ENCODE measurements around the gene FADS2.
A peak's percentile ranks its signal among the peaks of the same experiment; 100 is the strongest.

The FADS2 gene

GRCh38 chr11:61838921-61839320 is 10.8 kb downstream of the FADS2 start:
- TF ChIP-seq CTCF (IDR thresholded peaks at IDR 0.05): no peak
- H3K36me3 ChIP-seq: peaks cover 40 to 43% (median 41%) of the 10 kb centered on the region in 3 donors

GRCh38 chr11:61839742-61840141 is 11.6 kb downstream of the FADS2 start:
- peaks cover 0 to 22% (median 14%) of the 10 kb centered on the region in 4 donors for H3K4me1 ChIP-seq
- H3K27ac ChIP-seq: no peak overlapping the region

More at GRCh38 chr11:61838921-61839320, 10.8 kb downstream of the FADS2 start:
- intact Hi-C loops (cut with DNase I; ENCODE audit: low total_unique reads): no loop called here
- H3K27me3 ChIP-seq: no peaks in the 10 kb centered on the region
- H3K27ac ChIP-seq: peak overlapping the region in 1 of 2 donors; percentile 5
- H3K9me3 ChIP-seq: no peaks in the 10 kb centered on the region
- no peak for DNase-seq
- H3K4me1 ChIP-seq: peaks cover 0 to 31% (median 22%) of the 10 kb centered on the region in 4 donors
- H3K4me3 ChIP-seq: no peak overlapping the region

GRCh38 chr11:61840371-61840770 is 12.3 kb downstream of the FADS2 start:
- H3K27ac ChIP-seq: no peak overlapping the region
- intact Hi-C loops (cut with DNase I; ENCODE audit: low total_unique reads): no loop called here
- DNase-seq: no peak
- H3K4me3 ChIP-seq: no peak overlapping the region
- no peaks in the 10 kb centered on the region for H3K9me3 ChIP-seq
- H3K4me1 ChIP-seq: peaks cover 0 to 16% (median 8%) of the 10 kb centered on the region in 4 donors
- H3K36me3 ChIP-seq: peaks cover 43 to 52% (median 50%) of the 10 kb centered on the region in 3 donors
- TF ChIP-seq CTCF (IDR thresholded peaks at IDR 0.05): no peak
- no peaks in the 10 kb centered on the region for H3K27me3 ChIP-seq

More at GRCh38 chr11:61839742-61840141, 11.6 kb downstream of the FADS2 start:
- Histone ChIP-seq H3K4me3 (no peak overlapping the region), H3K27me3 (no peaks in the 10 kb centered on the region), H3K36me3 (peaks cover 40 to 51% (median 46%) of the 10 kb centered on the region in 3 donors), H3K9me3 (no peaks in the 10 kb centered on the region)
- intact Hi-C loops (cut with DNase I; ENCODE audit: low total_unique reads): no loop called here
- DNase-seq: no peak
- TF ChIP-seq CTCF (IDR thresholded peaks at IDR 0.05): no peak

GRCh38 chr11:61841636-61842527 is 13.8 kb downstream of the FADS2 start:
- no peak for TF ChIP-seq CTCF (IDR thresholded peaks at IDR 0.05)
- intact Hi-C loops (cut with DNase I; ENCODE audit: low total_unique reads): no loop called here
- Histone ChIP-seq H3K9me3 (no peaks in the 10 kb centered on the region), H3K27ac (no peak overlapping the region), H3K4me3 (no peak overlapping the region), H3K27me3 (no peaks in the 10 kb centered on the region), H3K4me1 (peaks cover 0 to under 1% (median 0%) of the 10 kb centered on the region in 4 donors), H3K36me3 (peaks cover 50 to 58% (median 52%) of the 10 kb centered on the region in 3 donors)
- DNase-seq: no peak

- intact Hi-C loops (cut with DNase I; ENCODE audit: low total_unique reads): no loop called here
- Histone ChIP-seq H3K27ac (no peak overlapping the region), H3K4me3 (no peak overlapping the region), H3K9me3 (no peaks in the 10 kb centered on the region), H3K4me1 (no peaks in the 10 kb centered on the region), H3K27me3 (no peaks in the 10 kb centered on the region), H3K36me3 (peaks cover 52 to 64% (median 53%) of the 10 kb centered on the region in 3 donors)
- TF ChIP-seq CTCF (IDR thresholded peaks at IDR 0.05): no peak
- no peak for DNase-seq
These were observed 14.4 kb downstream of the FADS2 start for GRCh38 chr11:61842528-61842820.

Measured in tibial artery (tissue), 4 donors.